Suprapubic skin (tissue), 4 donors: ENCODE measurements around the gene POLR3A. TPM values are rescaled to one million over a fixed set of nuclear protein-coding genes. Genes with fewer than 3 reads are reported as not detected.

Experiments used
- DNase-seq, 2 donors: peaks; one replicate each; pipeline ENCODE4 v3.0.0-alpha.2; 2019; ENCODE audit warnings: low spot score in 2 of 2
- H3K27ac ChIP-seq: fragments of 200-600 bp; sonication (generic); one replicate; pipeline ENCODE4 v1.5.1; 2019
- H3K27me3 ChIP-seq: fragments of 200-600 bp; sonication (generic); one replicate; pipeline ENCODE4 v1.5.1; 2019
- H3K36me3 ChIP-seq: fragments of 200-600 bp; sonication (generic); one replicate; pipeline ENCODE4 v1.5.1; 2019
- H3K4me1 ChIP-seq: fragments of 200-600 bp; sonication (generic); one replicate; pipeline ENCODE4 v1.5.1; 2019
- H3K4me3 ChIP-seq: fragments of 200-600 bp; sonication (generic); one replicate; pipeline ENCODE4 v1.5.1; 2019; ENCODE audit warnings: mild to moderate bottlenecking
- H3K9me3 ChIP-seq: fragments of 200-600 bp; sonication (generic); one replicate; pipeline ENCODE4 v1.5.1; 2019
- EP300 ChIP-seq: sonication (generic); formaldehyde crosslinking; IDR thresholded peaks from one replicate; pipeline ENCODE4 v1.6.1; 2017; ENCODE audit warnings: antibody characterized with exemption
- POLR2A ChIP-seq, 2 donors: fragments of 450-650 bp; IDR thresholded peaks; one replicate each; pipeline ENCODE4 v1.6.1; 2017; ENCODE audit warnings: antibody characterized with exemption in 2 of 2, mild to moderate bottlenecking in 2 of 2, moderate library complexity in 2 of 2
- POLR2AphosphoS5 ChIP-seq, 3 donors: sonication (generic); formaldehyde crosslinking; IDR thresholded peaks; one replicate each; pipeline ENCODE4 v1.6.1; 2017; ENCODE audit warnings: antibody characterized with exemption in 3 of 3
- WGBS: methylation state at CpG from one replicate; pipeline ENCODE4 v1.1.5; 2018; 5-methylcytosine and 5-hydroxymethylcytosine counted together
- total RNA-seq, 4 donors: library from RNA; depleted of rRNA; stranded (reverse); fragments of >200 nt; gene quantifications; one replicate each; pipeline ENCODE4 v1.1.0, GENCODE V29; 2016
- TF ChIP-seq, protein P1 (sequence below), 2 donors: fragments of 200-600 bp in 1 of 2; fragments of 450-650 bp in 1 of 2; sonication (generic) in 1 of 2; IDR thresholded peaks; one replicate each; pipeline ENCODE4 v1.5.1; 2016 to 2019; ENCODE audit warnings: antibody characterized with exemption in 2 of 2, mild to moderate bottlenecking in 1 of 2, moderate library complexity in 1 of 2

POLR3A gene
- total RNA-seq, 4 donors from 2014 or later = 9.7 to 18.3 (median 12.8) TPM

DNA sequence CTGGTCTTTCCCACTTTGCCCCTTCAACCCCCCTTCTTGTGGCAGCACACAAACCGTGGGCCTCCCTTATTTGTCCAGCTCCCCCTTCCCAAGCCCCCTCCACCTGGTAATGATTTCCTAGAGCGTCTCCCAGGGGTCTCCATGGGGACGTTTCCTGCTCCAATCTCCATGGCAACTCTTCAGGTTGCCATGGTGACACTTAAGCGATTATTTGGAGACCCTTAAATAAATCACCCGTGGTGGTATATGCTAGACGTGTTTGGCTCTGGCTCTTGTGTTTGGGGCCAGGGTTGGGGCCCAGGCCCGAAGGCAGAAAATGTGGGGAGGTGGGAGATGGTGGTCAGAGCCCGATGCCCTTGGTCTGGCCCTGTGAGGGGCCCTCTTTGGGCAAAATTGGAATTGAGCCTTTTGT is 61.7 kb downstream of the POLR3A start:
- Histone ChIP-seq H3K27me3 (no peaks in the 10 kb centered on the region), H3K4me1 (peaks cover 13% of the 10 kb centered on the region), H3K36me3 (no peaks in the 10 kb centered on the region), H3K9me3 (no peaks in the 10 kb centered on the region), H3K4me3 (no peak overlapping the region), H3K27ac (no peak overlapping the region)
- DNase-seq = no peak
- TF ChIP-seq EP300 (no peak), POLR2AphosphoS5 (IDR thresholded peaks at IDR 0.05) (no peak), POLR2A (IDR thresholded peaks at IDR 0.05) (no peak)
- TF ChIP-seq, protein P1, sequence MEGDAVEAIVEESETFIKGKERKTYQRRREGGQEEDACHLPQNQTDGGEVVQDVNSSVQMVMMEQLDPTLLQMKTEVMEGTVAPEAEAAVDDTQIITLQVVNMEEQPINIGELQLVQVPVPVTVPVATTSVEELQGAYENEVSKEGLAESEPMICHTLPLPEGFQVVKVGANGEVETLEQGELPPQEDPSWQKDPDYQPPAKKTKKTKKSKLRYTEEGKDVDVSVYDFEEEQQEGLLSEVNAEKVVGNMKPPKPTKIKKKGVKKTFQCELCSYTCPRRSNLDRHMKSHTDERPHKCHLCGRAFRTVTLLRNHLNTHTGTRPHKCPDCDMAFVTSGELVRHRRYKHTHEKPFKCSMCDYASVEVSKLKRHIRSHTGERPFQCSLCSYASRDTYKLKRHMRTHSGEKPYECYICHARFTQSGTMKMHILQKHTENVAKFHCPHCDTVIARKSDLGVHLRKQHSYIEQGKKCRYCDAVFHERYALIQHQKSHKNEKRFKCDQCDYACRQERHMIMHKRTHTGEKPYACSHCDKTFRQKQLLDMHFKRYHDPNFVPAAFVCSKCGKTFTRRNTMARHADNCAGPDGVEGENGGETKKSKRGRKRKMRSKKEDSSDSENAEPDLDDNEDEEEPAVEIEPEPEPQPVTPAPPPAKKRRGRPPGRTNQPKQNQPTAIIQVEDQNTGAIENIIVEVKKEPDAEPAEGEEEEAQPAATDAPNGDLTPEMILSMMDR (IDR thresholded peaks at IDR 0.05) = no peak
- WGBS = 60% methylated on average over 8 of the region's 8 CpGs

DNA sequence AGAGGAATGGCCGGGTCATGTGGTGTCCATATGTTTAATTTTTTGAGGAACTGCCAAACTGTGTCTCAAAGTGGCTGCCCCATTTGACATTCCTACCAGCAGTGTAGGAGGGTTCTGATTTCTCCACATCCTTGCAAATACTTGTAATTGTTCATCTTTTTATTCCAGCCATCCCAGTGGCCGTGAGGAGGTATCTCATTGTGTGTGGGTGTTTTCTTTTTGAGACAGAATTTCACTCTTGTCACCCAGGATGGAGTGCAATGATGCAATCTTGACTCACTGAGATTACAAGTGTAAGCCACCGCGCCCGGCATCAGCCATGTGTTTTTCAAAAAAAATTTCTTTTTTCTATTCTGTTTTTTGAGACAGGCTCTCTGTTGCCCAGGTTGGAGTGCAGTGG is 64.0 kb downstream of the POLR3A start:
- no peak overlapping the region for H3K4me3 ChIP-seq
- TF ChIP-seq POLR2A (IDR thresholded peaks at IDR 0.05) = no peak
- TF ChIP-seq, protein P1 (IDR thresholded peaks at IDR 0.05) = no peak
- no peak for TF ChIP-seq EP300
- TF ChIP-seq POLR2AphosphoS5 (IDR thresholded peaks at IDR 0.05) = no peak
- whole genome bisulfite sequencing = 56% methylated on average over 5 of the region's 5 CpGs
- H3K9me3 ChIP-seq = no peaks in the 10 kb centered on the region
- no peaks in the 10 kb centered on the region for H3K4me1 ChIP-seq
- no peak overlapping the region for H3K27ac ChIP-seq
- DNase-seq = no peak
- no peaks in the 10 kb centered on the region for H3K27me3 ChIP-seq
- no peaks in the 10 kb centered on the region for H3K36me3 ChIP-seq

DNA sequence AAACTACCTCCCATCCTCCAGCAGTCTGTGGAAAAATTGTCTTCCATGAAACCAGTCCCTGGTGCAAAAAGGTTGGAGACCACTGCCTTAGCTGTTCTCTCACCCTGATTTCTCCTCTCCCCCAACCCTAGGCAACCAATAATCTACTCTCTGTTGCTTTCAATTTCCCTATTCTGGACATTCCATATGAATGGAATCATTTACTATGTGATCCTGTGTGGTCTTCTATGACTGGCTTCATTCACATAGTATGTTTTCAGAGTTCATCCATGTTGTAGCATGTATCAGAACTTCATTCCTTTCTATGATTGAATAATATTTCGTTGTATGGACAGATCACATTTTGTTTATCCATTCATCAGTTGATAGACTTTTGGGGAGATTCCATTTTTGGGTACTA is 64.5 kb downstream of the POLR3A start:
- TF ChIP-seq POLR2AphosphoS5 (IDR thresholded peaks at IDR 0.05) (no peak), POLR2A (IDR thresholded peaks at IDR 0.05) (no peak), EP300 (no peak)
- TF ChIP-seq, protein P1 (IDR thresholded peaks at IDR 0.05) = no peak
- 83% methylated on average over 1 of the region's 1 CpG for WGBS
- no peaks in the 10 kb centered on the region for H3K9me3 ChIP-seq
- no peaks in the 10 kb centered on the region for H3K27me3 ChIP-seq
- H3K4me3 ChIP-seq = no peak overlapping the region
- H3K4me1 ChIP-seq = peaks cover under 1% of the 10 kb centered on the region
- DNase-seq = no peak
- no peaks in the 10 kb centered on the region for H3K36me3 ChIP-seq
- no peak overlapping the region for H3K27ac ChIP-seq

DNA sequence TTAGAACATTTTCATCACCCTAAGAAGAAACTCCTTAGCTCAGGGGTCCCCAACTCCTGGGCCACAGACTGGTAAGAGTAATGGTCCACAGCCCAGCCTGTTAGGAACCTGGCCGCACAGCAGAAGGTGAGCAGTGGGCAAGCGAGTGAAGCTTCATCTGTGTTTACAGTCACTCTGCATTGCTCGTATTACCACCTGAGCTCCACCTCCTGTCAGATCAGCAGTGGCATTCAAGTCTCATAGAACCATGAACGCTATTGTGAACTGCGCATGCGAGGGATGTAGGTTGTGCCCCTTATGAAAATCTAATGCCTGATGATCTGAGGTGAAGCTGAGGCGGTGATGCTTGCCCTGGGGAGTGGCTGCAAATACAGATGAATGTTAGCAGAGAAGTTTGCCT is 65.4 kb downstream of the POLR3A start:
- DNase-seq = no peak
- no peaks in the 10 kb centered on the region for H3K36me3 ChIP-seq
- H3K4me1 ChIP-seq = peaks cover 10% of the 10 kb centered on the region
- no peaks in the 10 kb centered on the region for H3K27me3 ChIP-seq
- WGBS = 97% methylated on average over 7 of the region's 7 CpGs
- no peaks in the 10 kb centered on the region for H3K9me3 ChIP-seq
- no peak overlapping the region for H3K4me3 ChIP-seq
- TF ChIP-seq EP300 = no peak
- no peak for TF ChIP-seq POLR2AphosphoS5 (IDR thresholded peaks at IDR 0.05)
- TF ChIP-seq POLR2A (IDR thresholded peaks at IDR 0.05) = no peak
- TF ChIP-seq, protein P1 (IDR thresholded peaks at IDR 0.05) = no peak
- H3K27ac ChIP-seq = no peak overlapping the region

DNA sequence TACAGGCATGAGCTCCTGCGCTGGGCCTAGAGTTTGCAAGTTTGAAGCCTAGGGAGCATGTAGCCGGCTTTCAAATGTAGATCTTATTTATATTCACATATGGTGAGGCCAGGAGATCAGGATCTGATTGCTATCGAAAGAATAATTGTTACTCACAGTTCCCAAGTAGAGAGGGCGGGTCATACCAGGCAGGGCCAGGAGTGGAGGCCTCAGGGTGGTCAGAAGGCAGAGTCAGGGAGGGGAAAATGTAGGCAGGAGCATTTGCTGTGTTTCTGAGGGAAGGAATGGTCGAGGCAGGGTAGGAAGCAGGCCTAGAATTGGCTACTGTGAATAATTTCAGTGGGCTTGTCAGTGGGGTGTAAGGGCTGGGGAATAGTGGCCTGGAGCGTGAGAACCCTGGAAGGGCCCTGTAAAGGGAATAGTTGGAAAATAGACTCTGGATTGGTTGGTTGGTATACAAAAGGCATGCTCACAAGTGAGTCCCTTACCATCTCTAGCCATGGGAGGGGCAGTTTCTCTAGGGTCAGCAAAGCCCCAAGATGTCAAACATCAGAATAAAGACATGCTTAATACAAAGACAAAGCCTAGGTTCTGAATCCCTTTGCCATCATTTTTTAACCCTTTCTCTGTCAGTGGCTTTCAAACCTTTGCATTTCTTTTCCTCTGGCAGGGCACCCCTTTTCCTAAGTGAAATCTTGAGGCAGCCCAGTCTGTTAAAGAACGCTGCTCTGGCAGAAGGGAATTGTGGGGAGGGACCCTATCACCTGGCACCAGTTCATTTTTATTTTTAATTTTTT is 66.8 kb downstream of the POLR3A start:
- Histone ChIP-seq H3K4me3 (no peak overlapping the region), H3K9me3 (no peaks in the 10 kb centered on the region), H3K27me3 (no peaks in the 10 kb centered on the region), H3K4me1 (peaks cover 12% of the 10 kb centered on the region), H3K27ac (no peak overlapping the region), H3K36me3 (no peaks in the 10 kb centered on the region)
- WGBS = 76% methylated on average over 7 of the region's 7 CpGs
- TF ChIP-seq POLR2A (IDR thresholded peaks at IDR 0.05) = no peak
- TF ChIP-seq EP300 = no peak
- TF ChIP-seq POLR2AphosphoS5 (IDR thresholded peaks at IDR 0.05) = no peak
- TF ChIP-seq, protein P1 (IDR thresholded peaks at IDR 0.05) = no peak
- DNase-seq = no peak
